ENCODE results near the gene GSTM2.

GSTM2 gene

GRCh38 chr1:109667452-109668122 lies at the start of gene GSTM2:
Gene GSTM2, plus strand, starts transcription at chr1:109668057. Its CDS starts 59 bp downstream, at chr1:109668116.
- Histone ChIP-seq H3K9ac (ENCODE audit: low read depth, low read length) (no peak within 1 kb of the TSS), H3K36me3 (ENCODE audit: control insufficient read depth, insufficient read depth, low read length) (no peaks in the 10 kb centered on the region), H3K4me1 (ENCODE audit: control insufficient read depth, insufficient read depth, low read length) (no peaks in the 10 kb centered on the region), H3K4me3 (ENCODE audit: low read depth, low read length) (peak within 1 kb of the TSS; percentile 43), H3K9me3 (ENCODE audit: control insufficient read depth, insufficient read depth, low read length) (no peaks in the 10 kb centered on the region), H3K27me3 (ENCODE audit: control insufficient read depth, insufficient read depth, low read length) (no peaks in the 10 kb centered on the region)

- no peaks in the 10 kb centered on the region for H3K36me3 ChIP-seq (ENCODE audit: control insufficient read depth, insufficient read depth, low read length)
- H3K4me3 ChIP-seq (ENCODE audit: low read depth, low read length) = peak overlapping the region; percentile 83
- no peaks in the 10 kb centered on the region for H3K27me3 ChIP-seq (ENCODE audit: control insufficient read depth, insufficient read depth, low read length)
- H3K9ac ChIP-seq (ENCODE audit: low read depth, low read length) = peak overlapping the region; percentile 16
- H3K9me3 ChIP-seq (ENCODE audit: control insufficient read depth, insufficient read depth, low read length) = no peaks in the 10 kb centered on the region
- peaks cover 25% of the 10 kb centered on the region for H3K4me1 ChIP-seq (ENCODE audit: control insufficient read depth, insufficient read depth, low read length)
Observed at GRCh38 chr1:109618661-109619575, 48.9 kb upstream of the GSTM2 start.

DNA sequence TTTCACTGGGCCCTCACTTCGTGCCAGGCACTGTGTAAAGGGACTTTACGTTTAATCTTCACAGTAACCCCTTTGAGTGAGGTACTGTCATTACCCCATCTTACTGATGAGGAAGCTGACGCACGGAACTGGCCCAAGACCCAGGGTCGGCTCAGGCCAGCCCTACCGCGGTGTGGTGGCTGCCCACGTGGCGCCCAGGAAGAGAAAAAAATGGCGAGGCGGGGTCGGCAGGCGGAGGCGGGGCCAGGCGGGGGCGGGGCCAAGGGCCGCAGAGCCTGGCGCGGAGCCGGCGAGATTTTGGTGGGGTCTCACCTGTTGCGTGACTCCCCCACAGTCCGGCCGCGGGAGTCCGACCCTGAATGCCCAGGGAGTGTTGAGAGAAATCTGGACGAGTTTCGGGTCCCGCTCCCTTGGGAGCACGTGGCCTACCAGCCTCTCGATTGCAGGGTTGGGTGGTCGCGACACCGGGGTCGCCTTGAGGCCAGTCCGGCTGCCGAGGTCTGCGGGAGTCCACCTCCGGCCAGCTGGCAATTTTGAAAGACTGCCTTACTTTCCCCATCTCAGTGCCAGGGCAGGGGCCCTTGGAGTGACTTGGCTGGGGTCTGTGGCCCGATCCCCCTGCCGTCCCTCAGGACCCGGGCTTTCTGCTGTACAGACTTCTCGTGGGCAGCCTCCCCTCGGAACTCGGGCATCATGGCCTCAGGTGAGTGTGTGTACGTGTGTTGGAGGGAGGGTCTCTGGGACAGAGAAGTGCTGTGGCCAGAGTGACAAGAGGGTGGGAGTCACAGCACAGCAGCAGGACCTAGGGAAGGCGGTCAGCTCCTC lies 48.1 kb upstream of the GSTM2 start, which contains the start of the genes AMPD2 and GNAT2:
TSS of gene AMPD2 (plus strand) at position 262 of the 825 bp plus-strand sequence. CDS start 1,339 bp downstream, outside the sequence.
TSS of gene GNAT2 (minus strand) at position 41 of the 825 bp plus-strand sequence. CDS start 6,746 bp downstream, outside the sequence.
- Histone ChIP-seq H3K4me3 (ENCODE audit: low read depth, low read length) (peak within 1 kb of the TSS; percentile 83), H3K27me3 (ENCODE audit: control insufficient read depth, insufficient read depth, low read length) (no peaks in the 10 kb centered on the region), H3K4me1 (ENCODE audit: control insufficient read depth, insufficient read depth, low read length) (peaks cover 25% of the 10 kb centered on the region), H3K36me3 (ENCODE audit: control insufficient read depth, insufficient read depth, low read length) (no peaks in the 10 kb centered on the region), H3K9me3 (ENCODE audit: control insufficient read depth, insufficient read depth, low read length) (no peaks in the 10 kb centered on the region), H3K9ac (ENCODE audit: low read depth, low read length) (peak within 1 kb of the TSS; percentile 70)

DNA sequence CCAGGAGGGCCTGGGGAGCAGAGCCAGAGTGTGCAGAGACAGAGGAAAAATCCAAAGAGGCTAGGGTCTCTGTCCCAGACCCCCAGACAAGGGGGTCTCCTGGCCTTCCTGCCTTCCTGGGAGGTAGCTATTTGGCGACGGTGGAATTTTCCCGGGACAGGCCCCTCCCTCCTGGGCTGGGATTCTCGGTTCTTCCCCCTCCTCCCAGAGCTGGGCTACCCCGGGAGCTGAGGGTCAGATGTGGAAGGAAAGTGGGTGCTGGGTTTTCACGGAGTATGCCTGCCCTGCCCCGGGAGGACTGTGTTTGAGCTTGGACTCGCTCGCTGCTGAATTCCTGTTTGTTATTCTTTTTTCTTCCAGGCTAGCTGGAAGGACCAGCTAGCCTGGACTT lies 47.5 kb upstream of the GSTM2 start:
- H3K9me3 ChIP-seq (ENCODE audit: control insufficient read depth, insufficient read depth, low read length) = no peaks in the 10 kb centered on the region
- H3K9ac ChIP-seq (ENCODE audit: low read depth, low read length) = peak overlapping the region; percentile 9
- H3K4me1 ChIP-seq (ENCODE audit: control insufficient read depth, insufficient read depth, low read length) = peaks cover 25% of the 10 kb centered on the region
- H3K4me3 ChIP-seq (ENCODE audit: low read depth, low read length) = peak overlapping the region; percentile 83
- H3K36me3 ChIP-seq (ENCODE audit: control insufficient read depth, insufficient read depth, low read length) = no peaks in the 10 kb centered on the region
- no peaks in the 10 kb centered on the region for H3K27me3 ChIP-seq (ENCODE audit: control insufficient read depth, insufficient read depth, low read length)

GRCh38 chr1:109620841-109621286 lies 47.0 kb upstream of the GSTM2 start:
- H3K9ac ChIP-seq (ENCODE audit: low read depth, low read length) = no peak overlapping the region
- no peaks in the 10 kb centered on the region for H3K27me3 ChIP-seq (ENCODE audit: control insufficient read depth, insufficient read depth, low read length)
- no peaks in the 10 kb centered on the region for H3K36me3 ChIP-seq (ENCODE audit: control insufficient read depth, insufficient read depth, low read length)
- peak overlapping the region; percentile 83 for H3K4me3 ChIP-seq (ENCODE audit: low read depth, low read length)
- H3K4me1 ChIP-seq (ENCODE audit: control insufficient read depth, insufficient read depth, low read length) = peaks cover 25% of the 10 kb centered on the region
- H3K9me3 ChIP-seq (ENCODE audit: control insufficient read depth, insufficient read depth, low read length) = no peaks in the 10 kb centered on the region

GRCh38 chr1:109621379-109622136 lies 46.3 kb upstream of the GSTM2 start:
- Histone ChIP-seq H3K27me3 (ENCODE audit: control insufficient read depth, insufficient read depth, low read length) (no peaks in the 10 kb centered on the region), H3K9ac (ENCODE audit: low read depth, low read length) (no peak overlapping the region), H3K9me3 (ENCODE audit: control insufficient read depth, insufficient read depth, low read length) (no peaks in the 10 kb centered on the region), H3K36me3 (ENCODE audit: control insufficient read depth, insufficient read depth, low read length) (peaks cover 1% of the 10 kb centered on the region), H3K4me3 (ENCODE audit: low read depth, low read length) (peak overlapping the region; percentile 83), H3K4me1 (ENCODE audit: control insufficient read depth, insufficient read depth, low read length) (peaks cover 25% of the 10 kb centered on the region)

GRCh38 chr1:109622137-109622892 lies 45.5 kb upstream of the GSTM2 start:
- no peak overlapping the region for H3K4me3 ChIP-seq (ENCODE audit: low read depth, low read length)
- H3K9me3 ChIP-seq (ENCODE audit: control insufficient read depth, insufficient read depth, low read length) = no peaks in the 10 kb centered on the region
- peaks cover 20% of the 10 kb centered on the region for H3K4me1 ChIP-seq (ENCODE audit: control insufficient read depth, insufficient read depth, low read length)
- H3K27me3 ChIP-seq (ENCODE audit: control insufficient read depth, insufficient read depth, low read length) = no peaks in the 10 kb centered on the region
- no peak overlapping the region for H3K9ac ChIP-seq (ENCODE audit: low read depth, low read length)
- H3K36me3 ChIP-seq (ENCODE audit: control insufficient read depth, insufficient read depth, low read length) = peaks cover 9% of the 10 kb centered on the region

DNA sequence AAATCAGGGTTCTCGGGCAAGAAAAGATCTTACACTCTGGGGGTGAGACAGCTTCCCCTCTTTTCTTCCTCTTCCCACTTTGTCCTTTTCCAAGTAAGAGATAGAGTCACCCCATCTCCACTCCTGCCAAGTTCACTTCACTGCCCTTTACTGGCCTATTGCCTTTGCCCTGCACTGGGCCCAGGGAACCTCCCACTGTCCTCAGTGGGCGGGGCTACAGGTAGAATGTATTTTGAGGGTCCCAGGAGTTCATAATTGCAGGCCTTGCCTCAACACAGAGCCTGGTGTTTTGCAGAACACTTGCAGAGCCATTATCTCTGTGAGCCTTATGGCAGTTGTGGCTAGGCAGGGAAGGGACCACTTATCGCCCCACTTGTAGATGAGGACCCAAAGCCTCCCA lies 45.0 kb upstream of the GSTM2 start:
- Histone ChIP-seq H3K27me3 (ENCODE audit: control insufficient read depth, insufficient read depth, low read length) (no peaks in the 10 kb centered on the region), H3K9ac (ENCODE audit: low read depth, low read length) (no peak overlapping the region), H3K9me3 (ENCODE audit: control insufficient read depth, insufficient read depth, low read length) (no peaks in the 10 kb centered on the region), H3K4me1 (ENCODE audit: control insufficient read depth, insufficient read depth, low read length) (peaks cover 16% of the 10 kb centered on the region), H3K36me3 (ENCODE audit: control insufficient read depth, insufficient read depth, low read length) (peaks cover 15% of the 10 kb centered on the region), H3K4me3 (ENCODE audit: low read depth, low read length) (no peak overlapping the region)

DNA sequence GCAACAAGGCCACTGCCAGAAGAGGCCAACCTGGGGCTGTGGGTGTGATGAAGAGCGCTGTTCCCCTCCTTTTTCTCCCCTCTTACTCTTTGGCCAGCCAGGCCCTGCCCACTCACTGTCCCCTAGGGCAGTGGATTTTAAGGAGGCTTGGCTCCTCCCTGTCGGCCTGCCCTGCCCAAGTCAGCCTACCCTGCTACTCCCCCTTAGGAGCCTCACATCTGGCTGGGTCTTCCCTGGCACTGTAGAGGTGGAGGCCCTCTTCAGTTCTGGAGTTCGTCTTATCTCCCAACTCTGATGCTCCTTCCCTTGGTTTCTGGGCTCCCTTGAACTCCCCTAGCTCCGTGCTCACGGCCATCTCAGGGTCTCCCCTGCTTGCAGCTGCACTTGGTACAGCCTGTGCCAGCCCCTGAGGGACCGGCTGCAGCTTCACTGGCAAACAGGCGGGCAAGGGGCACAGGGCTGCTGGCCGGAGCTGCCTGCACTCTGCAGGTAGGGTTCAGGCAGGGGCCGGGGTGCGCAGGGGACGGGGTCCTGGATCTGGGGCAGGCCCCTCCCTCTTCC lies 44.2 kb upstream of the GSTM2 start:
- no peak overlapping the region for H3K4me3 ChIP-seq (ENCODE audit: low read depth, low read length)
- H3K4me1 ChIP-seq (ENCODE audit: control insufficient read depth, insufficient read depth, low read length) = peaks cover 13% of the 10 kb centered on the region
- H3K27me3 ChIP-seq (ENCODE audit: control insufficient read depth, insufficient read depth, low read length) = no peaks in the 10 kb centered on the region
- peaks cover 22% of the 10 kb centered on the region for H3K36me3 ChIP-seq (ENCODE audit: control insufficient read depth, insufficient read depth, low read length)
- no peak overlapping the region for H3K9ac ChIP-seq (ENCODE audit: low read depth, low read length)
- no peaks in the 10 kb centered on the region for H3K9me3 ChIP-seq (ENCODE audit: control insufficient read depth, insufficient read depth, low read length)
